IPS-18c (cell line): ENCODE results near the gene GPR137.
"Not testable (repeated sequence)": the region's sequence is repeated elsewhere in the genome, so short reads cannot be mapped to it uniquely, and the experiment has no call there.

ENCODE experiments used
- H3K4me3 ChIP-seq: 2 replicates; pipeline ENCODE4 v1.7.0; 2013; ENCODE audit warnings: low read depth, mild to moderate bottlenecking, low read length, moderate library complexity; ENCODE audit not compliant: insufficient read depth
- H3K9me3 ChIP-seq: one replicate; pipeline ENCODE4 v1.6.1; 2013; ENCODE audit warnings: mild to moderate bottlenecking, low read length, moderate library complexity; ENCODE audit not compliant: control insufficient read depth, insufficient read depth

Gene GPR137

GRCh38 chr11:64305691-64306562 is 20.3 kb downstream of the GPR137 start:
- no peaks in the 10 kb centered on the region for H3K9me3 ChIP-seq
- H3K4me3 ChIP-seq, result peak overlapping the region; percentile 67

GRCh38 chr11:64306563-64306875 is 20.9 kb downstream of the GPR137 start:
- H3K9me3 ChIP-seq, result no peaks in the 10 kb centered on the region
- peak overlapping the region; percentile 67 for H3K4me3 ChIP-seq

- H3K4me3 ChIP-seq, result peak overlapping the region; percentile 67
Measured at GRCh38 chr11:64306876-64307622, 21.4 kb downstream of the GPR137 start.

GRCh38 chr11:64307795-64308194 is 22.1 kb downstream of the GPR137 start:
- H3K4me3 ChIP-seq, result not testable (repeated sequence)

More at GRCh38 chr11:64306876-64307622, 21.4 kb downstream of the GPR137 start:
- no peaks in the 10 kb centered on the region for H3K9me3 ChIP-seq

GRCh38 chr11:64312947-64313346 is 27.3 kb downstream of the GPR137 start:
- Histone ChIP-seq H3K4me3 (no peak overlapping the region), H3K9me3 (no peaks in the 10 kb centered on the region)

More at GRCh38 chr11:64307795-64308194, 22.1 kb downstream of the GPR137 start:
- H3K9me3 ChIP-seq, result not testable (repeated sequence)

- Histone ChIP-seq H3K9me3 (no peaks in the 10 kb centered on the region), H3K4me3 (no peak overlapping the region)
Measured at GRCh38 chr11:64313491-64314145, 28.0 kb downstream of the GPR137 start.

DNA sequence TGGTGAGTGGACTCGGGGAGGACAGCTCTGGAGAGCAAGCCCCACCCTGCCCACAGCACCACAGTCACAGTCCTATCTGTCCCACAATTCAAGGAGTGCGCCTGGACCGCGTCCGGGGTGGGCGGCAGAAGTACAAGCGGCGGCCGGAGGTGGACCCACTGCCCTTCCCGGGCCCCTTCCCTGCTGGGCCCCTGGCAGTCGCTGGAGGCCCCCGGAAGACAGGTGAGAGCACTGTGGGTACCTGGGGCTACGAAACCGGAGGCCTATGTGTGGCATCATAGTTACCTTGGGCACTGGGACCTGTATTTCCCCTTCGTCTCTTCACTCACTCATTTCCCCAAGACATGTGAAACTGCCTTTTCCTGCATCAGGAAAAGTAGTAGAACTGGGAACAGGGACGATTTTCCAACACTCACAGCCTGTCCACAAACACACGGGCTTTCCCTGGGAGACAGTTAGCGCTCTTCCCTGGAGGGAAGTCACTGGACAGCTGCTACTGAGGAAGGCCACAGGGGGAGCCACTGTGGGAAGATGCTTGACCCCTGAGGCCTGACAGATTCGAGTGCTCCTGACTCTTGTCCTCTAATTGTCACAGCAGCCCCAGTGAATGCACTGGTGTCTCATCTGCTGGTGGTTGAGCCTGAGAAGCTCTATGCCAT is 28.6 kb downstream of the GPR137 start:
- Histone ChIP-seq H3K9me3 (no peaks in the 10 kb centered on the region), H3K4me3 (no peak overlapping the region)

GRCh38 chr11:64314805-64315561 is 29.3 kb downstream of the GPR137 start:
- Histone ChIP-seq H3K9me3 (no peaks in the 10 kb centered on the region), H3K4me3 (no peak overlapping the region; the same call in 1 of the 2 replicates)

GRCh38 chr11:64315667-64316526 is 30.2 kb downstream of the GPR137 start:
- not testable (repeated sequence) for H3K4me3 ChIP-seq, H3K9me3 ChIP-seq

DNA sequence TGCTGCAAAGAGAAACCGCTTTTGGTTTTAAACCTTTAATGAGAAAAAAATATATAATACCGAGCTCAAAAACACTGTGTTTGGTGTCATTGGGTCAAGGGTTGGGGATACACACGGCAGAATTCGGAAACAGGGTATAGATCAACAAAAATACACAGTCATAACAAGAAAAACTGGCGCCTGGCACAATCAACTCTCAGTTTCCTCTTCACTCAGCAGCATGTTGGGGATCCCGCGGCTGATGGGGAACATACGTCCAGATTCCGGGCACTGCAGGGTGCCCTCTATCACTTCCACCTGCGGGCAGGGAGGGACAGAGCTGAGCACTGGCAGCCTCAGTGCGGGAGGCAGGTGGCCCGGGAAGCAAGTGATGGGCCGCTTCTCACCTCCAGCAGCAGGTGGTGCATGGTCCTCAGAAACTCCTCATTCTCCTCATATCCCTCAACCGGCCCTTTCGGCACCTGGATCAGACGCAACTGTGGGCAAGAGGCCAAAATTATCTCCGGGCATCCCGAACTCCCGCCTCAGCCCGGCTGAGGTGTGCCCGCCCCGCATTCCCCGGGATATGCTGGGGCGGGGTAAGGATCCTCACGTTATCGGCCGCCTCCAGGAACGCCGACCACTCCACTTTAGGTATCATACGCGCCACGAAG is 31.1 kb downstream of the GPR137 start:
- Histone ChIP-seq H3K9me3 (no peaks in the 10 kb centered on the region), H3K4me3 (peak overlapping the region; percentile 95)

GRCh38 chr11:64317325-64317960 is 31.8 kb downstream of the GPR137 start, which contains the start of gene TRMT112:
Gene TRMT112 (minus strand): TSS chr11:64317559. CDS start chr11:64317526, 33 bp downstream.
- no peaks in the 10 kb centered on the region for H3K9me3 ChIP-seq
- peak within 1 kb of the TSS; percentile 95 for H3K4me3 ChIP-seq

DNA sequence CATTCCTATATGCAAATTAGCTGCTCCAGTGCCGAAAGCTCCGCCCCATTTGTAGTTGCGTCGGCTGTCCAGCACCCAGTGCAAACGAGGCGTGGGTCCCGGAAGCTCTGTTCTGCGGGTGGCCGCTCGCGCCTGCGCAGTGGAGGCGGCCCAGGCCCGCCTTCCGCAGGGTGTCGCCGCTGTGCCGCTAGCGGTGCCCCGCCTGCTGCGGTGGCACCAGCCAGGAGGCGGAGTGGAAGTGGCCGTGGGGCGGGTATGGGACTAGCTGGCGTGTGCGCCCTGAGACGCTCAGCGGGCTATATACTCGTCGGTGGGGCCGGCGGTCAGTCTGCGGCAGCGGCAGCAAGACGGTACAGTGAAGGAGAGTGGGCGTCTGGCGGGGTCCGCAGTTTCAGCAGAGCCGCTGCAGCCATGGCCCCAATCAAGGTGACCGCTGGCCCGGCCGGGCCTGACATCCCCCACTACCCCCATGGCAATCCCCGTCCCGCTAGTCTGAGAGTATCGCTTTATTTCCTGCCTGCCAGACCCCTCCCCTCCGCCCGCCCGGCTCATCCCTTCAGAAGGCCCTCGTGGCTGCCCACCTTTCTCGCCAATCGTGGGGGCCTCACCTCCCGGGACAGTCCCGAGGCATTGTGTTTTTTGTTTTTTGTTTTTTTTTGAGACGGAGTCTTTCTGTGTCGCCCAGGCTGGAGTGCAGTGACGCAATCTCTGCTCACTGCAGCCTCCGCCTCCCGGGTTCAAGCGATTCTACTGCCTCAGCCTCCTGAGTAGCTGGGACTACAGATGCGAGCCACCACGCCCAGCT is 32.5 kb downstream of the GPR137 start, which contains the start of gene PRDX5:
Gene PRDX5 (plus strand): TSS at position 161 of the 805 bp plus-strand sequence. CDS start 95 bp downstream, at position 256.
- no peaks in the 10 kb centered on the region for H3K9me3 ChIP-seq
- peak within 1 kb of the TSS; percentile 95 for H3K4me3 ChIP-seq

DNA sequence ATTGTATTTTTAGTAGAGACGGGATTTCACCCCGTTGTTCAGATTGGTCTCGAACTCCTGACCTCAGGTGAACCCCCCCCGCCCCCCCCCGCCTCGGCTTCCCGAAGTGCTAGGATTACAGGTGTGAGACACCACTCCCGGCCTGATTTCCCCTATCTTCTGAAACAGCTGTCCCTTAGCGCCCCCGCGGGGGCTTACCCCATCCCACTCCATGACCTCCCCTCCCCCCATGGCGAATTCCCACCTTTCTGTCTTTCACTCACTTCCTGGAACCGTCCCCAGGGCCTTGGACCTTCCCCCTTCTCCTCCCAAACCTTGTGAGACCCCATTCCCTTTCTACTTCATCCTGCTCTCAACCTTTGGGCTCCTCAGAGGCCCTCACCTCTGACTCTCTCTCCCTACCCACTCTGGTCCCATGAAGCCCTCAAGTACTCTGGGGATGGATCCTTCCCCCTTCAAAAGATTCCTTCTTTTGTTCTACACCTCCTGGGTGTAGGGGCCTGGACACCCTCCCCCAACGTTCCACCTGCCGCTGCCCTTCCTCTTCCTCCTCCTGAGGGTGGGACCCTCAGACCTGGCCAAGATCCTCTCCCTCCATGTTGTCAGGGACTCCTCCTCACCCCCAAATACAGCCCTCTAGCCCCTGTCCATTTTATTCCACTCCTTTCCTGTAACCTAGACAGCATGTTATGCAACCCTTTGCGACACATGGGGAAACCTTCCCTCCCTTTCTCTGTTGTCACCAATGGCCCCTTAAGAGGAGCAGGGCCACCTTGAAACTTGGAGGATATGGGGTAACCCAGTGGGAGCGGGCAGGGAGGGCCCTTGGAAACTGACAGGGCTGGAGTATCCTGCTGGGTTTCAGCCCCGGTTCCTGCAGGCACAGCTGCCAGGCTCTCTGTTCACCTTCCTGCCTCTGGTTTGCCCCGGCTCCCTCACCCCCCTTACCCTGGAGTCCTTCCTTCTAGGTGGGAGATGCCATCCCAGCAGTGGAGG is 33.4 kb downstream of the GPR137 start:
- Histone ChIP-seq H3K4me3 (peak overlapping the region; percentile 95), H3K9me3 (no peaks in the 10 kb centered on the region)
